Body of pancreas (tissue), 4 donors: ENCODE results near the gene TASL.

Source experiments
- POLR2A ChIP-seq, 3 donors: fragments of 450-650 bp; IDR thresholded peaks; one replicate each; pipeline ENCODE4 v1.6.1; 2016; ENCODE audit warnings: antibody characterized with exemption in 3 of 3, mild to moderate bottlenecking in 2 of 3
- TF ChIP-seq, protein P1 (sequence below), 7 experiments: fragments of 450-650 bp in 4 of 7; fragments of 200-600 bp in 3 of 7; sonication (generic) in 3 of 7; IDR thresholded peaks; one replicate each; pipeline ENCODE4 v1.5.1; 2016 to 2019; ENCODE audit warnings: antibody characterized with exemption in 7 of 7

DNA sequence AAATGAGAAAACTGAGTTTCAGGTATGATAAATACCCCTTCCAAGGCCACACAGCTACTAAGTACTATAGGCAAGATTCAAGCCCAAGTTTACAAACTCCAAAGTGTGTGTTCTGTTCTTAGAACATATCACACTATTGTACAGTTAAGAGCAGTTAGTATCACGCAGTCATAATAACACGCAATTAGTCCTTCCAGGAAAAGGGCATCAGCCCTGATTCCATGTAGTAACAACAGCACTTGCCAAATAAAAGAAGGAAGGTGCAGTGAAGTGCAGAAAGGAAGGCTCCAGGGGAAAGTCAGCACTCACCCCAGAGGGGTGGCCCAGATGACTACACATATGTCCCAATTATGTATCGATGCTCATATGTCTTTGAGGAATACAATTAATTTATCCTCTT, 4.4 kb downstream of the TASL start:
- TF ChIP-seq, protein P1, sequence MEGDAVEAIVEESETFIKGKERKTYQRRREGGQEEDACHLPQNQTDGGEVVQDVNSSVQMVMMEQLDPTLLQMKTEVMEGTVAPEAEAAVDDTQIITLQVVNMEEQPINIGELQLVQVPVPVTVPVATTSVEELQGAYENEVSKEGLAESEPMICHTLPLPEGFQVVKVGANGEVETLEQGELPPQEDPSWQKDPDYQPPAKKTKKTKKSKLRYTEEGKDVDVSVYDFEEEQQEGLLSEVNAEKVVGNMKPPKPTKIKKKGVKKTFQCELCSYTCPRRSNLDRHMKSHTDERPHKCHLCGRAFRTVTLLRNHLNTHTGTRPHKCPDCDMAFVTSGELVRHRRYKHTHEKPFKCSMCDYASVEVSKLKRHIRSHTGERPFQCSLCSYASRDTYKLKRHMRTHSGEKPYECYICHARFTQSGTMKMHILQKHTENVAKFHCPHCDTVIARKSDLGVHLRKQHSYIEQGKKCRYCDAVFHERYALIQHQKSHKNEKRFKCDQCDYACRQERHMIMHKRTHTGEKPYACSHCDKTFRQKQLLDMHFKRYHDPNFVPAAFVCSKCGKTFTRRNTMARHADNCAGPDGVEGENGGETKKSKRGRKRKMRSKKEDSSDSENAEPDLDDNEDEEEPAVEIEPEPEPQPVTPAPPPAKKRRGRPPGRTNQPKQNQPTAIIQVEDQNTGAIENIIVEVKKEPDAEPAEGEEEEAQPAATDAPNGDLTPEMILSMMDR (IDR thresholded peaks at IDR 0.05), result no peak
- no peak for TF ChIP-seq POLR2A (IDR thresholded peaks at IDR 0.05)
